HG03460 (cell line): Measurements from ENCODE around the gene SAYSD1.

Experiments used
- ATAC-seq: cut with Tn5 transposase; IDR thresholded peaks from one replicate; pipeline ENCODE4 v1.9.1; 2021; ENCODE audit not compliant: unreplicated experiment

The SAYSD1 gene

GRCh38 chr6:39079197-39080125 is 35.5 kb downstream of the SAYSD1 start:
- ATAC-seq: no peak

- no peak for ATAC-seq
These were observed 36.3 kb downstream of the SAYSD1 start for GRCh38 chr6:39078695-39079094.

GRCh38 chr6:39077882-39078594 is 36.9 kb downstream of the SAYSD1 start:
- ATAC-seq: no peak

GRCh38 chr6:39076623-39077535 is 38.1 kb downstream of the SAYSD1 start:
- no peak for ATAC-seq

GRCh38 chr6:39075807-39076622 is 39.0 kb downstream of the SAYSD1 start:
- ATAC-seq: no peak

GRCh38 chr6:39075010-39075686 is 39.8 kb downstream of the SAYSD1 start:
- no peak for ATAC-seq

- no peak for ATAC-seq
These were observed 40.5 kb downstream of the SAYSD1 start for GRCh38 chr6:39074486-39074885.

GRCh38 chr6:39073471-39074355 is 41.3 kb downstream of the SAYSD1 start:
- ATAC-seq: no peak

- no peak for ATAC-seq
These were observed 42.2 kb downstream of the SAYSD1 start for GRCh38 chr6:39072830-39073229.

- no peak for ATAC-seq
These were observed 46.6 kb downstream of the SAYSD1 start for GRCh38 chr6:39068391-39068790.

GRCh38 chr6:39065561-39065960 is 49.4 kb downstream of the SAYSD1 start:
- no peak for ATAC-seq

GRCh38 chr6:39063526-39063925 is 51.5 kb downstream of the SAYSD1 start:
- no peak for ATAC-seq

- ATAC-seq: no peak
These were observed 52.8 kb downstream of the SAYSD1 start for GRCh38 chr6:39062014-39062740.

GRCh38 chr6:39061588-39061987 is 53.4 kb downstream of the SAYSD1 start:
- no peak for ATAC-seq

- ATAC-seq: no peak
These were observed 53.8 kb downstream of the SAYSD1 start for GRCh38 chr6:39061182-39061581.

GRCh38 chr6:39060467-39061160 is 54.4 kb downstream of the SAYSD1 start:
- no peak for ATAC-seq

GRCh38 chr6:39059496-39060310 is 55.3 kb downstream of the SAYSD1 start:
- ATAC-seq: no peak
